SK-N-MC (cell line): ENCODE results near the gene NISCH.

ENCODE experiments used
- EZH2 ChIP-seq: fragments of 200-600 bp; sonication (generic); IDR thresholded peaks from one replicate; pipeline ENCODE4 v1.6.1; 2017; ENCODE audit warnings: antibody characterized with exemption
- POLR2AphosphoS5 ChIP-seq: IDR thresholded peaks from 2 replicates; pipeline ENCODE4 v1.6.1; 2012; ENCODE audit warnings: mild to moderate bottlenecking, low read depth, low read length, borderline replicate concordance

- no peak for TF ChIP-seq EZH2
- TF ChIP-seq POLR2AphosphoS5: no peak
Measured at GRCh38 chr3:52494886-52495495, 39.6 kb downstream of the NISCH start, which contains the start of gene STAB1.
